Mesenchymal stem cell (in vitro differentiated cells and primary cell): ENCODE measurements around the gene CDCP1.
"Not testable (repeated sequence)": the region's sequence is repeated elsewhere in the genome, so short reads cannot be mapped to it uniquely, and the experiment has no call there.

Source experiments
- DNase-seq: peaks from one replicate; pipeline ENCODE4 v3.0.0-alpha.2; 2013
- H2AFZ ChIP-seq: one replicate; pipeline ENCODE4 v1.6.1; 2013; ENCODE audit warnings: low read depth, mild to moderate bottlenecking, control low read depth, inconsistent platforms, low read length, moderate library complexity
- H2AK5ac ChIP-seq: 2 replicates; pipeline ENCODE4 v1.6.1; 2013; ENCODE audit warnings: low read length, moderate library complexity, mild to moderate bottlenecking, inconsistent platforms; ENCODE audit not compliant: severe bottlenecking
- H2BK120ac ChIP-seq: one replicate; pipeline ENCODE4 v1.6.1; 2013; ENCODE audit warnings: low read depth, mild to moderate bottlenecking, inconsistent platforms, low read length, moderate library complexity
- H2BK12ac ChIP-seq, 2 experiments: one replicate each; pipeline ENCODE4 v1.6.1; 2013; ENCODE audit warnings: inconsistent platforms in 2 of 2, low read length in 2 of 2, mild to moderate bottlenecking in 2 of 2, moderate library complexity in 2 of 2, control low read depth in 1 of 2
- H2BK15ac ChIP-seq: one replicate; pipeline ENCODE4 v1.6.1; 2013; ENCODE audit warnings: mild to moderate bottlenecking, low read depth, inconsistent platforms; ENCODE audit not compliant: poor library complexity, severe bottlenecking
- H2BK5ac ChIP-seq: 2 replicates; pipeline ENCODE4 v1.6.1; 2013; ENCODE audit warnings: low read depth, mild to moderate bottlenecking, low read length, control low read depth, inconsistent platforms; ENCODE audit not compliant: poor library complexity, severe bottlenecking
- H3K14ac ChIP-seq, 2 experiments: one replicate each; pipeline ENCODE4 v1.6.1; 2013; ENCODE audit warnings: inconsistent platforms in 2 of 2, low read length in 2 of 2, control low read depth in 1 of 2, mild to moderate bottlenecking in 1 of 2, moderate library complexity in 1 of 2
- H3K18ac ChIP-seq, 2 experiments: one replicate each; pipeline ENCODE4 v1.6.1; 2013; ENCODE audit warnings: inconsistent platforms in 2 of 2, low read length in 2 of 2, control low read depth in 1 of 2, low read depth in 1 of 2, mild to moderate bottlenecking in 1 of 2
- H3K23ac ChIP-seq, 2 experiments: one replicate each; pipeline ENCODE4 v1.6.1; 2013; ENCODE audit warnings: inconsistent platforms in 2 of 2, low read length in 2 of 2, mild to moderate bottlenecking in 2 of 2, moderate library complexity in 2 of 2, control low read depth in 1 of 2
- H3K27ac ChIP-seq: 2 replicates; pipeline ENCODE4 v1.5.1; 2013; ENCODE audit warnings: mild to moderate bottlenecking, moderate library complexity, low read length, control low read depth, inconsistent platforms; ENCODE audit not compliant: poor library complexity, severe bottlenecking
- H3K27me3 ChIP-seq, 2 experiments: 2 replicates each; pipeline versions ENCODE4 v1.6.1 to v1.7.0; 2013; ENCODE audit warnings: low read length in 2 of 2, mild to moderate bottlenecking in 2 of 2, moderate library complexity in 2 of 2, control low read depth in 1 of 2, inconsistent platforms in 1 of 2; ENCODE audit not compliant: control insufficient read depth in 1 of 2, insufficient read depth in 1 of 2
- H3K36me3 ChIP-seq, 2 experiments: 2 replicates each; pipeline versions ENCODE4 v1.6.1 to v1.7.0; 2013; ENCODE audit warnings: low read length in 2 of 2, control low read depth in 1 of 2, inconsistent platforms in 1 of 2, low read depth in 1 of 2, mild to moderate bottlenecking in 1 of 2; ENCODE audit not compliant: insufficient read depth in 2 of 2, control insufficient read depth in 1 of 2
- H3K4ac ChIP-seq, 2 experiments: one replicate each; pipeline ENCODE4 v1.6.1; 2013; ENCODE audit warnings: inconsistent platforms in 2 of 2, low read length in 2 of 2, mild to moderate bottlenecking in 2 of 2, moderate library complexity in 2 of 2, control low read depth in 1 of 2, low read depth in 1 of 2
- H3K4me1 ChIP-seq: 2 replicates; pipeline ENCODE4 v1.6.1; 2013; ENCODE audit warnings: low read depth, low read length, control low read depth; ENCODE audit not compliant: control insufficient read depth, insufficient read depth
- H3K4me2 ChIP-seq: 2 replicates; pipeline ENCODE4 v1.6.1; 2013; ENCODE audit warnings: low read length, mild to moderate bottlenecking, inconsistent platforms; ENCODE audit not compliant: poor library complexity, severe bottlenecking
- H3K4me3 ChIP-seq, 2 experiments: 2 replicates each; pipeline versions ENCODE4 v1.5.1 to v1.7.0; 2013; ENCODE audit warnings: low read length in 2 of 2, mild to moderate bottlenecking in 2 of 2, control low read depth in 1 of 2, low read depth in 1 of 2; ENCODE audit not compliant: insufficient read depth in 1 of 2
- H3K79me1 ChIP-seq: replicated peaks from 2 replicates; pipeline ENCODE4 v1.6.1; 2013; ENCODE audit warnings: mild to moderate bottlenecking, control low read depth, low read length, inconsistent platforms; ENCODE audit not compliant: poor library complexity, severe bottlenecking
- H3K9ac ChIP-seq: 2 replicates; pipeline ENCODE4 v1.7.0; 2013; ENCODE audit warnings: mild to moderate bottlenecking, low read length, moderate library complexity
- H3K9me3 ChIP-seq: 2 replicates; pipeline ENCODE4 v1.7.0; 2013; ENCODE audit warnings: mild to moderate bottlenecking, low read length; ENCODE audit not compliant: control insufficient read depth
- H4K8ac ChIP-seq: one replicate; pipeline ENCODE4 v1.6.1; 2013; ENCODE audit warnings: inconsistent platforms, mild to moderate bottlenecking, low read length, moderate library complexity
- H4K91ac ChIP-seq: one replicate; pipeline ENCODE4 v1.6.1; 2013; ENCODE audit warnings: mild to moderate bottlenecking, low read length, inconsistent platforms
- WGBS: methylation state at CpG from one replicate; pipeline ENCODE4 v1.1.7; 2013; ENCODE audit warnings: mixed read lengths; 5-methylcytosine and 5-hydroxymethylcytosine counted together

The CDCP1 gene

GRCh38 chr3:45148921-45149320 lies 2.7 kb upstream of the CDCP1 start:
- H2BK5ac ChIP-seq: no peak overlapping the region
- no peak overlapping the region for H2BK15ac ChIP-seq
- H3K23ac ChIP-seq: no peak overlapping the region
- H3K36me3 ChIP-seq: no peaks in the 10 kb centered on the region
- no peak overlapping the region for H2AFZ ChIP-seq
- no peak overlapping the region for H4K8ac ChIP-seq
- H3K14ac ChIP-seq: no peak overlapping the region
- no peak overlapping the region for H2BK12ac ChIP-seq
- H3K4me3 ChIP-seq: no peak overlapping the region
- H3K27me3 ChIP-seq: no peaks in the 10 kb centered on the region
- peaks cover 6% of the 10 kb centered on the region for H3K4me1 ChIP-seq
- H3K4ac ChIP-seq: no peak overlapping the region
- 100% methylated on average over 1 of the region's 2 CpGs for WGBS
- H3K4me2 ChIP-seq: no peak overlapping the region
- no peak overlapping the region for H4K91ac ChIP-seq
- H2AK5ac ChIP-seq: peak overlapping the region; percentile 78
- no peak for DNase-seq
- no peak overlapping the region for H2BK120ac ChIP-seq
- H3K18ac ChIP-seq: no peak overlapping the region
- H3K9me3 ChIP-seq: peaks cover 13% of the 10 kb centered on the region
- H3K27ac ChIP-seq: no peak overlapping the region
- H3K79me1 ChIP-seq: peaks cover 3% of the 10 kb centered on the region
- no peak overlapping the region for H3K9ac ChIP-seq

GRCh38 chr3:45145223-45145622 lies 955 bp downstream of the CDCP1 start:
- peak overlapping the region; percentile 98 to 99 for H3K18ac ChIP-seq

GRCh38 chr3:45143673-45144671 lies 2.2 kb downstream of the CDCP1 start:
- H2AK5ac ChIP-seq: peak overlapping the region; percentile 68
- peak overlapping the region; percentile 55 for H4K8ac ChIP-seq
- no peak overlapping the region for H3K23ac ChIP-seq
- H2BK15ac ChIP-seq: no peak overlapping the region
- H3K4ac ChIP-seq: peak overlapping the region; percentile 21 to 47
- H3K9ac ChIP-seq: peak overlapping the region; percentile 56
- peak overlapping the region; percentile 58 for H3K27ac ChIP-seq
- no peaks in the 10 kb centered on the region for H3K9me3 ChIP-seq
- no peak overlapping the region for H2AFZ ChIP-seq
- peak overlapping the region; percentile 24 to 75 for H2BK12ac ChIP-seq
- H2BK120ac ChIP-seq: no peak overlapping the region
- no peaks in the 10 kb centered on the region for H3K27me3 ChIP-seq
- H4K91ac ChIP-seq: peak overlapping the region; percentile 28
- H3K18ac ChIP-seq: peak overlapping the region; percentile 46 to 61
- H3K4me2 ChIP-seq: peak overlapping the region; percentile 4
- H3K79me1 ChIP-seq: peaks cover 3% of the 10 kb centered on the region
- 97% methylated on average over 4 of the region's 6 CpGs for WGBS
- H3K36me3 ChIP-seq: peaks cover 0 to 9% of the 10 kb centered on the region in 2 experiments
- H2BK5ac ChIP-seq: no peak overlapping the region
- H3K4me1 ChIP-seq: peaks cover 24% of the 10 kb centered on the region
- peak; percentile 78 for DNase-seq
- peak overlapping the region in 1 of 2 experiments; percentile 96 for H3K4me3 ChIP-seq
- H3K14ac ChIP-seq: no peak overlapping the region

More at GRCh38 chr3:45145223-45145622, 955 bp downstream of the CDCP1 start:
- H3K27ac ChIP-seq: peak overlapping the region; percentile 57
- H4K91ac ChIP-seq: no peak overlapping the region
- no peak overlapping the region for H3K23ac ChIP-seq
- H3K4me2 ChIP-seq: peak overlapping the region; percentile 93
- peak overlapping the region; percentile 85 for H2AFZ ChIP-seq
- H2BK15ac ChIP-seq: no peak overlapping the region
- no peak overlapping the region for H2AK5ac ChIP-seq
- no peak overlapping the region for H2BK5ac ChIP-seq
- peak overlapping the region; percentile 89 to 96 for H3K4me3 ChIP-seq
- peak overlapping the region in 1 of 2 experiments; percentile 23 for H2BK12ac ChIP-seq
- peak overlapping the region in 1 of 2 experiments; percentile 97 for H3K4ac ChIP-seq
- 15% methylated on average over 13 of the region's 15 CpGs for WGBS
- no peak for DNase-seq
- peaks cover 15% of the 10 kb centered on the region for H3K4me1 ChIP-seq
- H3K14ac ChIP-seq: no peak overlapping the region
- no peak overlapping the region for H4K8ac ChIP-seq
- H3K36me3 ChIP-seq: peaks cover 0 to 4% of the 10 kb centered on the region in 2 experiments
- H3K9me3 ChIP-seq: no peaks in the 10 kb centered on the region
- no peaks in the 10 kb centered on the region for H3K27me3 ChIP-seq
- peaks cover 3% of the 10 kb centered on the region for H3K79me1 ChIP-seq
- H3K9ac ChIP-seq: peak overlapping the region; percentile 96
- H2BK120ac ChIP-seq: peak overlapping the region; percentile 82

- not testable (repeated sequence) for H4K91ac ChIP-seq, H3K27me3 ChIP-seq, H2BK5ac ChIP-seq, H3K18ac ChIP-seq, H3K79me1 ChIP-seq, H2BK15ac ChIP-seq, H3K4me3 ChIP-seq, H3K23ac ChIP-seq, H4K8ac ChIP-seq, H3K4ac ChIP-seq, H3K14ac ChIP-seq, H3K27ac ChIP-seq, H2BK120ac ChIP-seq, H3K4me2 ChIP-seq, H2AFZ ChIP-seq, H2AK5ac ChIP-seq, DNase-seq, H3K9me3 ChIP-seq
- H3K9ac ChIP-seq: peak overlapping the region; percentile 66
- H3K4me1 ChIP-seq: peaks cover 23% of the 10 kb centered on the region
- peaks cover 6 to 13% of the 10 kb centered on the region in 2 experiments for H3K36me3 ChIP-seq
- peak overlapping the region in 1 of 2 experiments; percentile 48 for H2BK12ac ChIP-seq
- whole genome bisulfite sequencing: 94% methylated on average over 3 of the region's 4 CpGs
Observed at GRCh38 chr3:45140770-45141155, 5.4 kb downstream of the CDCP1 start.
